ENCODE results near the gene ALKBH3.

The ALKBH3 gene

DNA sequence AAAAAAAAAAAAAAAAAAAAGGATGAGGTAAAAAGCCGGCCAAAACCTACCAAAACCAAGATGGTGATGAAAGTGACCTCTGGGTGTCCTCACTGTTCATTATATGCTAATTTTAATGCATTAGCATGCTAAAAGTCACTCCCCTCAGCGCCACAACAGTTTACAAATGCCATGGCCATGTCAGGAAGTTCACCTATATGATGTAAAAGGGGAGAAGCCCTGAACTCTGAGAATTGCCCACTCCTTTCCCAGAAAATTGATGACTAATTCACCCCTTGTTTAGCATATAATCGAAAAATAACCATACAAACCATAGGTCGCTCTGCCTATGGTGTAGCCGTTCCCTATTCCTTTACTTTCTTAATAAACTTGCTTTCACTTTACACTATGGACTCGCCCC, 72.9 kb downstream of the ALKBH3 start:
- Histone ChIP-seq H3K36me3 (ENCODE audit: insufficient read depth, low read length) (no peaks in the 10 kb centered on the region), H3K9me3 (ENCODE audit: low read length) (peaks cover 3% of the 10 kb centered on the region), H3K4me3 (ENCODE audit: low read length) (no peak overlapping the region), H2AFZ (ENCODE audit: low read depth, low read length) (no peak overlapping the region), H3K27me3 (ENCODE audit: insufficient read depth, low read length) (peaks cover 14% of the 10 kb centered on the region), H3K4me1 (ENCODE audit: insufficient read depth, low read length) (no peaks in the 10 kb centered on the region)

DNA sequence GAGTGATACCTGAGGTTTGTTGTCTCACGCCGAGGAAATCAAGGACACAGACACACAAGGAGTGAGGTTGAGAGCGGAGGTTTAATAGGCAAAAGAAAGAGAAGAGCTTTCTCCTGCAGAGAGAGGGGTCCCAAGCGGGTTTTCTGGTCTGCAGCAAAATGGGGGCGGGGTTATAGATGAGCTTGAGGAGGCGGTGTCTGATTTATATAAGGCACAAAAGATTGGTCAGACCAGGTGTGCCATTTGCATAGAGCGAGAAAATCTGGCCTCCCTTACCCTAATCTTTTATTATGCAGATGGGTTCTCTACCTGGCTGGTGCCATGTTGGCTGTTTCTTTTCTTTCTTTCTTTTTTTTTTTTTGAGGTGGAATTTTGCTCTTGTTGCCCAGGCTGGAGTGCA, 73.6 kb downstream of the ALKBH3 start:
- no peaks in the 10 kb centered on the region for H3K4me1 ChIP-seq (ENCODE audit: insufficient read depth, low read length)
- H3K27me3 ChIP-seq (ENCODE audit: insufficient read depth, low read length): peaks cover 14% of the 10 kb centered on the region
- H2AFZ ChIP-seq (ENCODE audit: low read depth, low read length): no peak overlapping the region

DNA sequence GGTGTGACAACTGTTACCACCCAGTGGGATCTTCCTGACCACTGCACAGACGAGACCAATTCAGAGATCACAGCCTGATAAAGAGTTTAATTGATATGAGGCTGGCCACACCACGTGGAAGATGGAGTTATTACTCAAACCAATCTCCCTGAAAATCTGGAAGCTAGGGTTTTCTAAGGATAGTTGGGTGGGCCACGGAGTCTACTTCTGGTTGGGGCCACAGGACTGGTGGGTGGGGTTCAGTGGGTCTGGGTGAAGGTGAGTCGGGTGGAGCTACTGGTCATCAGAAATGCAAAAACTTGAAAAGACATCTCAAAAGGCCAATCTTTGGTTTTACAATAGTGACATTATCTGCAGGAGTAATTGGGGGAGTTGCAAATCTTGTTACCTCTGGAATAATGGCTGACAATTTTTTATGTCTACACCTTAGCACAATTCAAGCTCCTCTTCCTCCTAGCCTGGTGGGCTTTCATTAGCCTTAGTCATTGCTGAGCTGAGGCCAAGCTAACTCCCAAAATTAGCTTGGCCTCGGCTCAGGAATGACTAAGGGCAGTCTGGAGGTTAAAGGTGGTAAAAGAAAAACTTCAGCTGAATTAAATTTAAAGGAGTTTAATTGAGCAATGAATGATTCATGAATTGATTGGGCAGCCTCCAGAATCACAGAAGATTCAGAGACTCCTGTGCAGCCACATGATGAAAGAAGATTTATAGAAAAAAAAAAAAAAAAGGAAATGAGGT, 74.9 kb downstream of the ALKBH3 start:
- Histone ChIP-seq H2AFZ (ENCODE audit: low read depth, low read length) (no peak overlapping the region), H3K4me1 (ENCODE audit: insufficient read depth, low read length) (no peaks in the 10 kb centered on the region), H3K9me3 (ENCODE audit: low read length) (peaks cover 1% of the 10 kb centered on the region), H3K36me3 (ENCODE audit: insufficient read depth, low read length) (no peaks in the 10 kb centered on the region), H3K4me3 (ENCODE audit: low read length) (no peak overlapping the region), H3K27me3 (ENCODE audit: insufficient read depth, low read length) (peaks cover 7% of the 10 kb centered on the region)

More for the DNA sequence above, 73.6 kb downstream of the ALKBH3 start:
- peaks cover 3% of the 10 kb centered on the region for H3K9me3 ChIP-seq (ENCODE audit: low read length)
- H3K36me3 ChIP-seq (ENCODE audit: insufficient read depth, low read length): no peaks in the 10 kb centered on the region
- H3K4me3 ChIP-seq (ENCODE audit: low read length): no peak overlapping the region

DNA sequence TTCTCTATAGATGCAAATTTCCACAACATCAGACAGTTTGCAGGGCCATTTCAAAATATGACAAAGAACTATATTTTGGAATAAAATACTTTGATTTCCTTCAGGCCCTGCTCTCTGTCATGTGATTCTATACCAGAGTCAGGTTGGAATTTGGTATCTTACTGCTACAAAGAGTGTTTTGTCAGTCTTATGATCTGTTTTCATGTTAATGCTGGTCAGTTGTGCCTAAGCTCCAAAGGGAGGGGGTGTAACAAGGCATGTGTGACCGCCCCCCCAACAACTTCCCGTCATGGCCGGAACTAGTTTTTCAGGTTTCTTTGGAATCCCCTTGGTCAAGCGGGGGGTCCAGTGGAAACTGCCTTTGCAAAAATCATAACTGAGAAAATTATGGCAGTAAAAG, 76.9 kb downstream of the ALKBH3 start:
- Histone ChIP-seq H3K36me3 (ENCODE audit: insufficient read depth, low read length) (no peaks in the 10 kb centered on the region), H3K4me3 (ENCODE audit: low read length) (no peak overlapping the region), H3K9me3 (ENCODE audit: low read length) (no peaks in the 10 kb centered on the region), H2AFZ (ENCODE audit: low read depth, low read length) (no peak overlapping the region), H3K4me1 (ENCODE audit: insufficient read depth, low read length) (peaks cover 2% of the 10 kb centered on the region), H3K27me3 (ENCODE audit: insufficient read depth, low read length) (peaks cover 7% of the 10 kb centered on the region)

DNA sequence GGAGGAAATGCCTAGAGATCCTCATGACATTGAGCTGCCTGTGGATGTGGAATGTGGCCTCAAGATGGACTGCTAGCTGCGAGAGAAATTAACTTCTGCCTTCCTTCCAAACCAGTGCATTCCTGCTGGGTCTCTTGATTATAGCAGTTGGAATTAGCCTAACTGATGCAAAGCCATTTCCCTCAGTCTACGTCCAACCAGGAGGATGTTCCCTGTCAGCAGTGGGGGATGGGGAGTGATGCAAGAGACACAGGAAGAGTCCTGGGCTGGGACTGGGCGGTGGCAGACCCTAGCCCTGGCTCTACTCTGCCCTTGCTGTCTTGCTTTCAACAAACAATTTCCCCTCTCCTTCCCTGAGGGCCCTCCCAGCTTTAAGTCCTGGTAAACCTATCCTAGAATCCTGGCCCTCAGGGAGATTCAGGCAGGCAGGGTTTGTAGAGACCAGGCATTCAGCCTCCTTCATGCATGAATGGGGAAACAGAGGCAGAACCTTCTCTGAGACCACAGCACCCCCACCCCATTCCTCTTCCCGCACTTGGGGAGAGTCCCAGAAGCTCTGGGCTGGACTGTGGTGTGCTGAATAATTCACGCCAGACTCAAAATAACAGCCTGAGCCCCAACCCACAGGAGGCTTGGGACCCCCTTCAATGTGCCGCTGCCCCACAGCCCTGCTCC, 78.8 kb downstream of the ALKBH3 start:
- no peaks in the 10 kb centered on the region for H3K9me3 ChIP-seq (ENCODE audit: low read length)
- peaks cover 5% of the 10 kb centered on the region for H3K4me1 ChIP-seq (ENCODE audit: insufficient read depth, low read length)
- H3K36me3 ChIP-seq (ENCODE audit: insufficient read depth, low read length): no peaks in the 10 kb centered on the region
- H3K4me3 ChIP-seq (ENCODE audit: low read length): no peak overlapping the region
- H3K27me3 ChIP-seq (ENCODE audit: insufficient read depth, low read length): peaks cover 10% of the 10 kb centered on the region
- H2AFZ ChIP-seq (ENCODE audit: low read depth, low read length): no peak overlapping the region

DNA sequence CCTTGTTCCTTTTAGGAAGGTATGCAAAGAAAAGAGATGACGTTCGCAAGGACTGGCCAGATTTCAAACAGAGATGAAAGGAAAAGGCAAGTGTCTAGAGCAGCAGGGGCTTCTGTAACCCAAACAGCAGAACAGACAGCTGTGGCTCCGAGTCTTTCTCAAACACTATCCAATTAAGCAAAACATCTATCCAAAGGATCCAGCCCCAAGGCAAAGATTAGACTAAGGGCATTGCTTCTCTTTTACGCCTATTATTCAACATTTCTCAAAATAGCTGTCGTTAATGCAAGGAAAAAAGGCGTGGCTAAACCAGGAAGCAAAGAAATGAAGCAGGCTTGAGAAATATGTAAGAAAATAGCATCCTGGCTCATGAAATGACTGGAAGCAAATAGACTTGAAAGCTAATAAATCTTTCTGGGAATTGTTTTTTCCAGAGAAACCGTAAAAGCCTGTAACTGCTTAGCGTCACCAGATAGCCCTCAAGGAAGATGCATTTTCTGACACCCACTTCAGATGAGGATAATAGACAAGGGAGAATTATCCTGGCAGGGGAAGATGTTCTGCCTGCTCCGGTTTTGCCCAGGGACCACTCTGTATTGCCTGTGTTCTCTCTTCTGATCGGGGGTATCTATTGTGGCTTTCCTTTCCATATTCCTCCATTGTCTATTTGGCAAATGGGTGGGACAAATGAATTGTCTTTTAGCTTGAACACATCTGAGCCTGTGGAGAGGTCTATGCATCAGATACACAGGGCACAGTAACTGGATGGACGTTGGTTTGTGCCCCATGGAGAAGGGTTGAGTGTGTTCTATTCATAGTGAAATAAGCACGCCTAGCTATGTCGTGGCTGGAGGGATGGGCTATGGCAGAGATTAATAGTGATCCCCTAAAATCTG, 82.0 kb downstream of the ALKBH3 start:
- H3K4me3 ChIP-seq (ENCODE audit: low read length): no peak overlapping the region
- H3K36me3 ChIP-seq (ENCODE audit: insufficient read depth, low read length): no peaks in the 10 kb centered on the region
- peaks cover 5% of the 10 kb centered on the region for H3K4me1 ChIP-seq (ENCODE audit: insufficient read depth, low read length)
- no peak overlapping the region for H2AFZ ChIP-seq (ENCODE audit: low read depth, low read length)
- no peaks in the 10 kb centered on the region for H3K9me3 ChIP-seq (ENCODE audit: low read length)
- peaks cover 10% of the 10 kb centered on the region for H3K27me3 ChIP-seq (ENCODE audit: insufficient read depth, low read length)

DNA sequence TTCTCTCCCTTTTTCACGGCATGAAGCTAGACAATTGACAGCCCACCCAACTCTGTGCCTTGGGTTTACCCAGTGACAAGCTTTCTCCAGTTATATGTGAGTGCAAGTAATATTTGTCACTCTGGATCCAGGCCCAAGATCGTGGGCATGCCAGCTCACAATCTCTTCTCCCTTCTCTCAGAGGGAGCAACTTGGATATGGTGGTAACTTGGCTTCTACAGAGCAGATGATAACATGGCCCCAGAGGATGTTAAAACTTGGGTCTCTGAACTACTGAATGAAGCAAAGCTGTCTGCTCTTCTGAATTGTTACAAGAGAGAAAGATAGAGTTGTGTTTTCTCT, 82.6 kb downstream of the ALKBH3 start:
- no peak overlapping the region for H2AFZ ChIP-seq (ENCODE audit: low read depth, low read length)
- no peak overlapping the region for H3K4me3 ChIP-seq (ENCODE audit: low read length)
- no peaks in the 10 kb centered on the region for H3K36me3 ChIP-seq (ENCODE audit: insufficient read depth, low read length)
- peaks cover 5% of the 10 kb centered on the region for H3K4me1 ChIP-seq (ENCODE audit: insufficient read depth, low read length)
- H3K27me3 ChIP-seq (ENCODE audit: insufficient read depth, low read length): peaks cover 10% of the 10 kb centered on the region
- H3K9me3 ChIP-seq (ENCODE audit: low read length): no peaks in the 10 kb centered on the region

DNA sequence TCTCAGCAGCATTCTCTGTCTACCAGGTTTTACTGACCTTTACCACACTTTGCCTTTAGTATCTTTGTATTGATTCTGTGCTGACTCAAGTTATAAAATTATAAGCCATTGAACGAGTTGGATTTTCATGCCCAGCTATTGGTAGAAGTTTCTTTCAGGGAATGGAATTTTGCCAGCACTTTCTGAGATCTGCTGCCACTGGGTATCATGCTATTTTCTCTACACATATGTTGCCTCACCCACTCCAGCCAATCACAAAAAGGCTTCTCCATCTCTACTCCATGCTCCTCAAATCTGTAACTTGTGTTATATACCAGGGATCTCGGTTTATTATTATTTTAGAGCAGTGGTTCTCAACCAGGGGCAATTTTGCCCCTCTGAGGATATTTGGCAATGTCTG, 87.0 kb downstream of the ALKBH3 start:
- no peak overlapping the region for H3K4me3 ChIP-seq (ENCODE audit: low read length)
- H3K27me3 ChIP-seq (ENCODE audit: insufficient read depth, low read length): peaks cover 10% of the 10 kb centered on the region
- H3K9me3 ChIP-seq (ENCODE audit: low read length): no peaks in the 10 kb centered on the region
- no peak overlapping the region for H2AFZ ChIP-seq (ENCODE audit: low read depth, low read length)
- peaks cover 2% of the 10 kb centered on the region for H3K4me1 ChIP-seq (ENCODE audit: insufficient read depth, low read length)
- H3K36me3 ChIP-seq (ENCODE audit: insufficient read depth, low read length): no peaks in the 10 kb centered on the region

DNA sequence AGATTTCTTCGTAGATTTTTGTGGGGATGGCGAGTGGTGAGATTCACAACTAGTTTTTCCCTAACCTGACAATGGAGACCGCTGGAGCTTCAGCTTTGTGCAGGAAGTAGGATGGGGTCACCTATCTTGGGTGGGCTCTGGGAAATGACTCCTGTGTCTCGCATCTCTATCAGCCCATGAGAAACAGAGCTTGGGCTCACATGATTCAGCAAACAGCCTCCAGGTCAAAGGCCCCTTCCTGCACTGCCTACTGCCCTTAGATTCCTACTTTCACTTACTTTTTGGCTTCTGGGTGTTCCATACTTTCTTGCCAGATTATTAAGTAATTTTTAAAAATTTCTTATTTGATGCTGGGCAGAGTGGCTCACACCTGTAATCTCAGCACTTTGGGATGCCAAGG, 88.1 kb downstream of the ALKBH3 start:
- H3K27me3 ChIP-seq (ENCODE audit: insufficient read depth, low read length): peaks cover 6% of the 10 kb centered on the region
- H2AFZ ChIP-seq (ENCODE audit: low read depth, low read length): no peak overlapping the region
- no peak overlapping the region for H3K4me3 ChIP-seq (ENCODE audit: low read length)
- no peaks in the 10 kb centered on the region for H3K4me1 ChIP-seq (ENCODE audit: insufficient read depth, low read length)
- no peaks in the 10 kb centered on the region for H3K36me3 ChIP-seq (ENCODE audit: insufficient read depth, low read length)
- H3K9me3 ChIP-seq (ENCODE audit: low read length): no peaks in the 10 kb centered on the region

DNA sequence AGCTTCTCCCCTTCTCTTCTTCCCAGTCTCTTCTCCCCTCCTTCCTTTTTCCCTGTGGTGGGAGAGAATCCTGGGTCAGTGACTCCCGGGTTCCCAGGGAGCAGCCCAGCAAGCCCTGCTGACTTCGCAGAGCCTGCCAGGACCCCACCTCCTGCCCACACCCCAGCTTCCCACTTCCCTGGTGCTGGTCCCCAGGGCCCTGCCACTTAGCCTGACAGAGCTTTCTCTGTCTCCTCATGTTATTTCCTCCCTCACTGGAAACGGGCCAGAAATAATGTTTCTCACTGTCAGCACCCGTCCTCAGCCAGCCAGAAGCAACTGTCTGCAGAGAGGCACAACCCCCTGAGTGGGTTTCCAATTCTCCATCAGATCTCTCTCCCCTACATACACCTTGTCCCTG, 88.9 kb downstream of the ALKBH3 start:
- Histone ChIP-seq H2AFZ (ENCODE audit: low read depth, low read length) (no peak overlapping the region), H3K4me1 (ENCODE audit: insufficient read depth, low read length) (no peaks in the 10 kb centered on the region), H3K9me3 (ENCODE audit: low read length) (no peaks in the 10 kb centered on the region), H3K36me3 (ENCODE audit: insufficient read depth, low read length) (no peaks in the 10 kb centered on the region), H3K4me3 (ENCODE audit: low read length) (no peak overlapping the region), H3K27me3 (ENCODE audit: insufficient read depth, low read length) (peaks cover 6% of the 10 kb centered on the region)
